ENCODE results near the gene BLVRB.
"Not testable (repeated sequence)": the region's sequence is repeated elsewhere in the genome, so short reads cannot be mapped to it uniquely, and the experiment has no call there.

The BLVRB gene

GRCh38 chr19:40466219-40466984 lies 857 bp upstream of the BLVRB start:
- H3K36me3 Mint-ChIP-seq (ENCODE audit: low read depth): no peaks in the 10 kb centered on the region
- peaks cover 30% of the 10 kb centered on the region for H3K27me3 Mint-ChIP-seq (ENCODE audit: low read depth)
- peaks cover 19% of the 10 kb centered on the region for H3K4me1 Mint-ChIP-seq
- TF ChIP-seq, protein P1, sequence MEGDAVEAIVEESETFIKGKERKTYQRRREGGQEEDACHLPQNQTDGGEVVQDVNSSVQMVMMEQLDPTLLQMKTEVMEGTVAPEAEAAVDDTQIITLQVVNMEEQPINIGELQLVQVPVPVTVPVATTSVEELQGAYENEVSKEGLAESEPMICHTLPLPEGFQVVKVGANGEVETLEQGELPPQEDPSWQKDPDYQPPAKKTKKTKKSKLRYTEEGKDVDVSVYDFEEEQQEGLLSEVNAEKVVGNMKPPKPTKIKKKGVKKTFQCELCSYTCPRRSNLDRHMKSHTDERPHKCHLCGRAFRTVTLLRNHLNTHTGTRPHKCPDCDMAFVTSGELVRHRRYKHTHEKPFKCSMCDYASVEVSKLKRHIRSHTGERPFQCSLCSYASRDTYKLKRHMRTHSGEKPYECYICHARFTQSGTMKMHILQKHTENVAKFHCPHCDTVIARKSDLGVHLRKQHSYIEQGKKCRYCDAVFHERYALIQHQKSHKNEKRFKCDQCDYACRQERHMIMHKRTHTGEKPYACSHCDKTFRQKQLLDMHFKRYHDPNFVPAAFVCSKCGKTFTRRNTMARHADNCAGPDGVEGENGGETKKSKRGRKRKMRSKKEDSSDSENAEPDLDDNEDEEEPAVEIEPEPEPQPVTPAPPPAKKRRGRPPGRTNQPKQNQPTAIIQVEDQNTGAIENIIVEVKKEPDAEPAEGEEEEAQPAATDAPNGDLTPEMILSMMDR (IDR thresholded peaks at IDR 0.05; ENCODE audit: unreplicated experiment in 3 of 3): no peak
- no peaks in the 10 kb centered on the region for H3K9me3 Mint-ChIP-seq
- peak overlapping the region; percentile 79 to 90 (median 85) for H3K4me3 Mint-ChIP-seq
- H3K27ac Mint-ChIP-seq: peak overlapping the region in 1 of 3 experiments; percentile 13

GRCh38 chr19:40465025-40465556 lies 454 bp downstream of the BLVRB start:
- TF ChIP-seq, protein P1 (IDR thresholded peaks at IDR 0.05; ENCODE audit: unreplicated experiment in 3 of 3): no peak
- Mint-ChIP-seq H3K4me1 (peaks cover 19% of the 10 kb centered on the region), H3K9me3 (no peaks in the 10 kb centered on the region), H3K36me3 (ENCODE audit: low read depth) (no peaks in the 10 kb centered on the region), H3K4me3 (peak overlapping the region; percentile 79 to 90 (median 85)), H3K27ac (peak overlapping the region; percentile 34 to 53 (median 42)), H3K27me3 (ENCODE audit: low read depth) (peaks cover 33% of the 10 kb centered on the region)

- peaks cover 33% of the 10 kb centered on the region for H3K27me3 Mint-ChIP-seq (ENCODE audit: low read depth)
- H3K4me1 Mint-ChIP-seq: peaks cover 19% of the 10 kb centered on the region
- H3K9me3 Mint-ChIP-seq: no peaks in the 10 kb centered on the region
- no peaks in the 10 kb centered on the region for H3K36me3 Mint-ChIP-seq (ENCODE audit: low read depth)
- H3K4me3 Mint-ChIP-seq: peak overlapping the region; percentile 79 to 90 (median 85)
- peak overlapping the region in 1 of 3 experiments; percentile 44 for H3K27ac Mint-ChIP-seq
- TF ChIP-seq, protein P1 (IDR thresholded peaks at IDR 0.05; ENCODE audit: unreplicated experiment in 3 of 3): peak; percentile 72 to 83 (median 79)
Measured at GRCh38 chr19:40464059-40465024, 1.2 kb downstream of the BLVRB start.

GRCh38 chr19:40463587-40464037 lies 1.9 kb downstream of the BLVRB start:
- peaks cover 28% of the 10 kb centered on the region for H3K27me3 Mint-ChIP-seq (ENCODE audit: low read depth)
- not testable (repeated sequence) for H3K9me3 Mint-ChIP-seq; H3K36me3 Mint-ChIP-seq (ENCODE audit: low read depth); H3K4me3 Mint-ChIP-seq; H3K27ac Mint-ChIP-seq
- H3K4me1 Mint-ChIP-seq: peaks cover 19% of the 10 kb centered on the region

DNA sequence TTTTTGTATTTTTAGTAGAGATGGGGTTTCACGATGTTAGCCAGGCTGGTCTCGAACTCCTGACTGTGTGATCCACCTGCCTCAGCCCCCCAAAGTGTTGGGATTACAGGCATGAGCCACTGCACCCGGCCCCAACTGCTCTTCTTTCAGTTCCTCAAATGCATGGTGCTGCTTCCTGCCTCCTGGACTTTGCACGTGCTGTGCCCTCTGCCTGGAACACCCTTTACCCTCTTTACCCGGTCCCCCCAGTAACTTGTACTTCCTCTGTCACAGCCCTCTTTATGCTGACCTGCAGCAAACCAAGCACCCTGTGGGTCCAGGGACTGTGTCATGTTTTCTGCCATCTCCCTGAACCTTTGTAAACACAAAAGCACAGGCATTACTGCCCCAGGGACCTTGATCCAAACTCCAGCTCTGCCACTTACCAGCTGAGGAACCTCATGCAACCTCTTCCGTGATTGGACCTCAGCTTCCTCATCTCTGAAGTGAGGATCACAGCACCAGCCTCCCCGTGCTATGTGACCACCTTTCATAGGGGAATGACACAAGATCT lies 3.8 kb downstream of the BLVRB start:
- H3K36me3 Mint-ChIP-seq (ENCODE audit: low read depth): no peaks in the 10 kb centered on the region
- H3K27me3 Mint-ChIP-seq (ENCODE audit: low read depth): peaks cover 16% of the 10 kb centered on the region
- TF ChIP-seq, protein P1 (IDR thresholded peaks at IDR 0.05; ENCODE audit: unreplicated experiment in 3 of 3): no peak
- H3K9me3 Mint-ChIP-seq: no peaks in the 10 kb centered on the region
- peaks cover 19% of the 10 kb centered on the region for H3K4me1 Mint-ChIP-seq
- no peak overlapping the region for H3K4me3 Mint-ChIP-seq
- H3K27ac Mint-ChIP-seq: no peak overlapping the region

DNA sequence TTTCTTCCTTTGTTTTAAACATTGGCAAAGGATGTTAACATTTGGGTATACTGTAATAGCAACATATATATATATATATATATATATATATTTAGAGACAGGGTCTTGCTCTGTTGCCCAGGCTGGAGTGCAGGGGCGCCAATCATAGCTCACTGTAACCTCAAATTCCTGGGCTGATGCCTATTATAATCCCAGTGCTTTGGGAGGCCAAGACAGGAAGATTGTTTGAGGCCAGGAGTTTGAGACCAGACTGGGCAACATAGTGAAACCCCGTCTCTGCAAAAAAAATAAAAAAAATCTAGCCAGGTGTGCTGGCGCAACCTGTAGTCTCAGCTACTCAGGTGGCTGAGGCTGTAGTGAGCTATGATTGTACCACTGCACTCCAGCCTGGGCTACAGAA lies 5.4 kb downstream of the BLVRB start:
- TF ChIP-seq, protein P1 (IDR thresholded peaks at IDR 0.05; ENCODE audit: unreplicated experiment in 3 of 3): no peak
- H3K4me1 Mint-ChIP-seq: peaks cover 3% of the 10 kb centered on the region
- no peaks in the 10 kb centered on the region for H3K9me3 Mint-ChIP-seq
- no peak overlapping the region for H3K27ac Mint-ChIP-seq
- H3K27me3 Mint-ChIP-seq (ENCODE audit: low read depth): peaks cover 3% of the 10 kb centered on the region
- H3K4me3 Mint-ChIP-seq: no peak overlapping the region
- no peaks in the 10 kb centered on the region for H3K36me3 Mint-ChIP-seq (ENCODE audit: low read depth)
